ENCODE data around the gene TMED9.
"Not testable (repeated sequence)": the region's sequence is repeated elsewhere in the genome, so short reads cannot be mapped to it uniquely, and the experiment has no call there.

The TMED9 gene

DNA sequence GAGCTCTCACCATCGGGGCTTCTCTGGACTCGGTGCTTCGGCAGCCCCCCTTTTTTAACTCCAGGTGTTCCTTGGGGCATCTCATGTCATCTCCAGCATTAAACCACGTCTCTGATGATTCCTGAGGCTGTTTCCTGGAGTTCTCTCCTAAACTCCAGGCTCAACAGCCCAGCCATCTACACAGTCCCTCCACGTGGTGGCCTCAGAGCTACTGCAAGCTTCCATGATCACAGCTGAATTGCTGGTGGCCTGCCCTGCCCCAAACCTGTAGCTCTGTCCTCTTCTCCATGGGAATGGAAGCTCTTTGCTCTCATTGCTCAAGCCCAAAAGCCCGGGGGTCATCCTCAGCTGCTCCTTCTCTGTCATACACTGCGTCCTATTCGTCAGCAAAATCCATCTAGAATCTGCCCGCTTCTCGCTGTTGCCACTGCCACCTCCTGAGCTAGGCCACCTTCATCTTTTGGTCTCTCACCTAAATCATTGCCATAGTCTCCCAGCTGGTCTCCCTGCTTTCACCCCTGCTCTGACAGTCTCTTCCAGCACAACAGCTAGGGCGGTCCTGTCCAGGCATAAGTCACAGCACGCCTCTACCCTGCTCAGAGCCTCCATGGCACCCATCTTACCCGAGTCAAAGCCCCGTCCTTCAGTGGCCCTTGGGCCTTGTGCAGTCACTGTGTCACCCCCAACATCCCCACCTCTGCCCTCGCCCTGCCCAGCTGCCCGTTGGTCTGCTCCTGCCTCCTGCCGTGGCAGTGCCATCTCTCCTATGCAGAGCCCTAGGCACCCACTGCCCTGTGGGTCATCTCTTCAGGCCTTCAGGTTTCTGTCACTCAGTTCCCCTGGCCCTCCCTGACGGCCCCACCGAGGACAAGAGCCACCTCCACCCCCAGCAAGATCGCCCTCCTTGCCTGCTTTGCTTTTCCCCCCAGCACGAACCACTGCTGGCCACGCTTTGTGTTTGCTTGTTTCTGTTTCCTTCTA, 14.4 kb downstream of the TMED9 start:
- Mint-ChIP-seq H3K27ac (peak overlapping the region; percentile 5), H3K9me3 (no peaks in the 10 kb centered on the region), H3K4me1 (ENCODE audit: low read depth) (peaks cover 21% of the 10 kb centered on the region), H3K4me3 (no peak overlapping the region), H3K27me3 (no peaks in the 10 kb centered on the region), H3K36me3 (ENCODE audit: low read depth) (peaks cover 65% of the 10 kb centered on the region)
- no peak for DNase-seq

DNA sequence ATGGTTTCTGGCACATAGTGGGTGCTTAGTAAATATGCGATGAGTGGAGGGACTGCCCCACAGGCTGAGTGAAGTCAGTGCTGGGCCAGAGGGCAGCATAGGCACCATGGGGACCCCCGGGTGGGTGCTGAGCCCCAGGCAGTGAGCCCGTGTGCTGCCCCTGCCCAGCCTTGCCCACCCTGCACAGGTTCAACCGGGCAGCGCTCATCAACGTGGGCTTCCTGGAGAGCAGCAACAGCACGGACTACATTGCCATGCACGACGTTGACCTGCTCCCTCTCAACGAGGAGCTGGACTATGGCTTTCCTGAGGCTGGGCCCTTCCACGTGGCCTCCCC, 15.1 kb downstream of the TMED9 start:
- DNase-seq, result no peak
- Mint-ChIP-seq H3K9me3 (no peaks in the 10 kb centered on the region), H3K4me3 (no peak overlapping the region), H3K4me1 (ENCODE audit: low read depth) (peaks cover 16% of the 10 kb centered on the region), H3K27ac (peak overlapping the region; percentile 26), H3K27me3 (no peaks in the 10 kb centered on the region), H3K36me3 (ENCODE audit: low read depth) (peaks cover 70% of the 10 kb centered on the region)

DNA sequence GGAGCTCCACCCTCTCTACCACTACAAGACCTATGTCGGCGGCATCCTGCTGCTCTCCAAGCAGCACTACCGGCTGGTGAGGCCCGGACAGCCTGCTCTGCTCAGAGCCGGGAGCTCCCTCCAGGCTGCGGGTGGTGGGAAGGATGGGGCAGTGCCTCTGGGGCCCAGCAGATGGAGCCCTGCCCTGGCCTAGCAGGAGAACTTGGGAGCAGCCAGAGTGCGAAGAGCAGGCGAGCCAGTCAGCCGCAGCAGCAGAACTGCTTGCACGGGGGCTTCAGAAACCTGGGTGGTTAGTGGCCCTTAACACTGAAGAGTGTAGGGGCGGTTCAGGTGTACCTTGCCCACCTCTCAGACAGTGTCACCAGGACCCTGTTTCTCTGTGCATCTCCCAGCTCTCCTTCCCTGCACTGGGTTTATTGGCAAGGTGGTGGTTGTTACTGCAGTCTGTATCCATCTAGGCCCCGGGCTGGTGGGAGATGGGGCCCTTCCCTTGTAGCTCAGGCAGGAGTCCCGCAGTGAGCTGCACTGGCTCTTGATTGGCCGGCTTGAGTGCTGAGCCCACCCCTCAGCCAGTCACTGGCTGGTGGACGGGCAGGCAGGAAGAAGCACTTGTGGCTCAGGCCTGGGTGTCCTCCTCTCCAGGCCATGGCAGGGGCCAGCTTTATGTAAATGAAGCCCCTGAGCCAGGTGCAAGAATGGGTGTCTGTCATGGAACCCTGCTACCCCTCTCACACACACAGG, 15.6 kb downstream of the TMED9 start:
- H3K9me3 Mint-ChIP-seq, result no peaks in the 10 kb centered on the region
- peak overlapping the region; percentile 26 for H3K27ac Mint-ChIP-seq
- no peak overlapping the region for H3K4me3 Mint-ChIP-seq
- peak; percentile 79 for DNase-seq
- peaks cover 73% of the 10 kb centered on the region for H3K36me3 Mint-ChIP-seq (ENCODE audit: low read depth)
- peaks cover 14% of the 10 kb centered on the region for H3K4me1 Mint-ChIP-seq (ENCODE audit: low read depth)
- no peaks in the 10 kb centered on the region for H3K27me3 Mint-ChIP-seq

DNA sequence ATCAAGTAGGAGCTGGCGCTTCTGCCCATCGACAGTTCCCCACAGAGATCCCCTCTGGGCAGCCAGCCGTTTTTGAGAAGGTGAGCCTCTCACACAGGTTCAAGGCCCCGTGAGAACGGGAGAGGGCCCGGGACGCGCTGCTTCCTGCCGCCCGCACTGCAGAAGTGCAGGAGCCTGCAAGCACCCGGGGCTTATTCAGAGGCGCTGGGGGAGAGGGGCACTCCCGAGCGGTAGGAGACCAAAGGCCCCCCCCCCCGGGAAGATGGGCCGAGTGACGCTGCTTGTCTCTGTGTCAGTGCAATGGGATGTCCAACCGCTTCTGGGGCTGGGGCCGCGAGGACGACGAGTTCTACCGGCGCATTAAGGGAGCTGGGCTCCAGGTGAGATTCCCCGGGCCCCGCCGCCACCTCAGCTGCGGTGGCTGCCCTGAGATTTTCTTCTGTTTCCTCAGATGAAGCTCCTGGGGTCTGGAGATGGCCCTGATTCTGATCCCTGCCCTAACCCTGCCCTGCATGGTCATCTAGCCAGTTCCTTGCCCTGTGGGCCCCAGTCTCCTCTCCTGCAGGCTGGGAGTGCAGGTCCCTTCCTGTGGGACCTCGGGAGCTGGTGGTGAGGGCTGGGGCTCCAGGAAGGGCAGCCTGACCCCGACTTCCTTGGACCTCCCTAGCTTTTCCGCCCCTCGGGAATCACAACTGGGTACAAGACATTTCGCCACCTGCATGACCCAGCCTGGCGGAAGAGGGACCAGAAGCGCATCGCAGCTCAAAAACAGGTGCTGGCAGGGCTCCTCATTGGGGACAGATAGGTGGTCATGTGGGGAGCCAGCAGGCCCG, 16.5 kb downstream of the TMED9 start:
- Mint-ChIP-seq H3K27me3 (no peaks in the 10 kb centered on the region), H3K4me1 (ENCODE audit: low read depth) (peaks cover 14% of the 10 kb centered on the region), H3K9me3 (no peaks in the 10 kb centered on the region), H3K36me3 (ENCODE audit: low read depth) (peaks cover 73% of the 10 kb centered on the region), H3K27ac (peak overlapping the region; percentile 29), H3K4me3 (no peak overlapping the region)
- no peak for DNase-seq

DNA sequence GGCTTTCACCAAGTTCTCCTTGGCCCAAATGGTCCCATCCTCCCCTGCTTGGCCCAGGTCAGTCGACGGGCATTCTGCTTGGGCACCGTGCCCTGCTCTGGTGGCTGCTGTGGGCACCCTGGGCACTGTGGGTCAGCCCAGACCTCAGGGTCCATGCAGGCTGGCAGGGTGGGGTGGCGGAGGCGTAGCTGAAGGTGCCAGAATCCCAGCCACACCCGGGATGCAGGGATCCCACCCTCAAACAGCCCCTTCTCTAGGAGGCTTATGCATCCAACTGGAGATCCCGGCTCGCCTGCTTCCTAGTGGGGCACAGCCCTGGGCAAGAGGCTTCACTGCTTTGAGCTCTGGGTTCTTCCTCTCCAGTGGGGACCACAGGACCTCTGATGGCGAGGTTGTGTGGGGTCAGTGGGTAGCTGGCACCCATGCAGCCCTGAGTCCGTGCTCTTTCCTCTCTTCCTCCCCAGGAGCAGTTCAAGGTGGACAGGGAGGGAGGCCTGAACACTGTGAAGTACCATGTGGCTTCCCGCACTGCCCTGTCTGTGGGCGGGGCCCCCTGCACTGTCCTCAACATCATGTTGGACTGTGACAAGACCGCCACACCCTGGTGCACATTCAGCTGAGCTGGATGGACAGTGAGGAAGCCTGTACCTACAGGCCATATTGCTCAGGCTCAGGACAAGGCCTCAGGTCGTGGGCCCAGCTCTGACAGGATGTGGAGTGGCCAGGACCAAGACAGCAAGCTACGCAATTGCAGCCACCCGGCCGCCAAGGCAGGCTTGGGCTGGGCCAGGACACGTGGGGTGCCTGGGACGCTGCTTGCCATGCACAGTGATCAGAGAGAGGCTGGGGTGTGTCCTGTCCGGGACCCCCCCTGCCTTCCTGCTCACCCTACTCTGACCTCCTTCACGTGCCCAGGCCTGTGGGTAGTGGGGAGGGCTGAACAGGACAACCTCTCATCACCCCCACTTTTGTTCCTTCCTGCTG, 17.4 kb downstream of the TMED9 start:
- peaks cover 14% of the 10 kb centered on the region for H3K4me1 Mint-ChIP-seq (ENCODE audit: low read depth)
- no peaks in the 10 kb centered on the region for H3K27me3 Mint-ChIP-seq
- no peak for DNase-seq
- H3K4me3 Mint-ChIP-seq, result no peak overlapping the region
- H3K27ac Mint-ChIP-seq, result no peak overlapping the region
- peaks cover 69% of the 10 kb centered on the region for H3K36me3 Mint-ChIP-seq (ENCODE audit: low read depth)
- H3K9me3 Mint-ChIP-seq, result no peaks in the 10 kb centered on the region

DNA sequence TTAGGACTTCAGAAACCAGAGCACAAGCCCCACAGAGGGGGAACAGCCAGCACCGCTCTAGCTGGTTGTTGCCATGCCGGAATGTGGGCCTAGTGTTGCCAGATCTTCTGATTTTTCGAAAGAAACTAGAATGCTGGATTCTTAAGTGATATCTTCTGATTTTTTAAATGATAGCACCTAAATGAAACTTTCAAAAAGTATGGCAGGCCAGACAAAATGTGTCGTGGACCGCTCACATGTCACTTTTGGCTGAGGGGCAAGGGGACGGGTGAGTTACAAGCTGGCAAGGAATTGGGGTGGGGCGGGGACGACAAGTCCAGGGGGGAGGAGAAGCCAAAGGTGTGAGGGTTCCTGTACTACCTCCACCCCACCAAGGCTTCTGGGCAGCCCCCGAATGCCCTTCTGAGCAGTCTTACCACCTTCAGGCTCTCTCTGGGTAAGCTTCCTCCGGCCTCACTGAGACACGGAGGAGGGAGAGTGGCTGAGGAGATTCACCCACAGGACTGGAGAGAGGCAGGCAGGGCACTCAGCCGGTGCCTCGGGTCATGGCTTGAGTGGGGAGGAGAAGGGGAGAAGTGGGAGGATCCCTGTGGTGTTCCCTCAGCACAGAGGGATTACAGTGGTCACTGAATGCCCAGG, 18.2 kb downstream of the TMED9 start:
- no peaks in the 10 kb centered on the region for H3K27me3 Mint-ChIP-seq
- H3K9me3 Mint-ChIP-seq, result no peaks in the 10 kb centered on the region
- H3K4me1 Mint-ChIP-seq (ENCODE audit: low read depth), result peaks cover 14% of the 10 kb centered on the region
- DNase-seq, result no peak
- H3K27ac Mint-ChIP-seq, result peak overlapping the region; percentile 45
- no peak overlapping the region for H3K4me3 Mint-ChIP-seq
- H3K36me3 Mint-ChIP-seq (ENCODE audit: low read depth), result peaks cover 64% of the 10 kb centered on the region

DNA sequence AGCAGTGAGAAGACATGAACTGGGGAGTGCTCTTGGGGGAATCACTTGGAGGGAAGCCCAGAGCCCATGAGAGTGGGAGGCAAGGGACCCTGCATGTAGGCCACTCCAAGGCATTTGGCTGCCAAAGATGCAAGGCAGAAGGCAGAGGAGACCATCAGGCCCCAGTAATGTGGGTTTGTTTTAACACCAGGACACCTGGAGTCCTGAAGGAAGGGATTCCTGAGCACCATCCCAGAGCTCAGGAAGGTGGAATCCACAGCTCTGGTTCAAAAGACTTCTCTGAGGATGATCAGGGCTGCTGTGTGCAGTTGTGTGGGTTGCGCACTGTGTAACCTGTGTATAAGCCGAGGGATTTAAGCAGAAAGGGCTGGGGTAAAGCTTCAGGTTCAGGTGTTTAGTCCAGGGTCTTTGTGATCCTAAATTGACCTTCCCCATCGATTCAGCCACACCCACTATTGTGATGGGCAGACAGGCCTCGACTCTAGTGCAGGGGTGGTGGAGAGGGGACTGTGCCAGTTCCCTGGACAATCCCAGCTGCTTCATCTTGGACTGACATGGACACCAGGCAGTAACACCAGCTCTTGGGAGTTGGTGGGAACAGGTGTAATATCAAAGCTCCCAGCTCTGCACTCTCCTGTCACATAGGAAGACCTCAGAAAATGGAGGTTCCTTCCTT, 18.9 kb downstream of the TMED9 start:
- no peak overlapping the region for H3K4me3 Mint-ChIP-seq
- H3K4me1 Mint-ChIP-seq (ENCODE audit: low read depth), result peaks cover 14% of the 10 kb centered on the region
- no peak for DNase-seq
- peak overlapping the region; percentile 45 for H3K27ac Mint-ChIP-seq
- no peaks in the 10 kb centered on the region for H3K27me3 Mint-ChIP-seq
- H3K9me3 Mint-ChIP-seq, result no peaks in the 10 kb centered on the region
- H3K36me3 Mint-ChIP-seq (ENCODE audit: low read depth), result peaks cover 58% of the 10 kb centered on the region

DNA sequence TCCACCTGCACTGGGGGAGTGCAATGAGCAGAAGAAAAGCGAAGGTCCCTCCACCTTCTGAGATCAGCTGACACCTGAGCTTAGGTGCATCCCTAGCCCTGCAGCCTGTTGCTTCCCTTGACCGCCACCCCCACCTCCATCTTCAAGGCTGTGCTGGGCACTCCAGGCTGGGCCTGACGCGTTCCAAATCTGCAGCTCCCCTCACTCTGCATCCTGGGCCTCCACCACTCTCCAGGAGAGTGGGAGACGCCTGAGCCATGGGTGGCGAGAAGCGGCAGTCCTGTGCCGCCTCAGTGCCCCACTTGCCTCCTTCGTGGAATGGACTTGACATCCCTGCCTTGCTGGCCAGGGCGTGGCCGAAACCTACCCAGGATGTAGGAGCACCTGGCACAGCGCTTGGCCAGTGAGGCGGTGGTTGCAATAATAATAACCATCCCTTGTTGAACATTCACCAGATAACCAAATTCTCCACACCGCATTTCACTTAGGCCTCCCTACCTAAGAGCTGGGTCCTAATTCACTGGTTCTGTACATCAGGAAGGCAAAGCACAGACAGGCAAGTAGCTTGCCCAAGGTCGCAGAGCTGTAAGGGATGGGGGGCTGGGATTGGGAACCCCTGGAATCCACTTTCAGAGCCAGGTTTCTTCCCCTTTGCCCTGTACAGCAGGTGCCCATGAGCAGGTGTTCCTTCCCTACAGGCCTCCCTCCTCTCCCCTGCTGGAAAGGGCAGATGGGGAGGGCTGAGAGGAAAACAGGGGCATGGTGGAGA, 19.6 kb downstream of the TMED9 start:
- Mint-ChIP-seq H3K27me3 (no peaks in the 10 kb centered on the region), H3K27ac (peak overlapping the region; percentile 81)
- no peak for DNase-seq

DNA sequence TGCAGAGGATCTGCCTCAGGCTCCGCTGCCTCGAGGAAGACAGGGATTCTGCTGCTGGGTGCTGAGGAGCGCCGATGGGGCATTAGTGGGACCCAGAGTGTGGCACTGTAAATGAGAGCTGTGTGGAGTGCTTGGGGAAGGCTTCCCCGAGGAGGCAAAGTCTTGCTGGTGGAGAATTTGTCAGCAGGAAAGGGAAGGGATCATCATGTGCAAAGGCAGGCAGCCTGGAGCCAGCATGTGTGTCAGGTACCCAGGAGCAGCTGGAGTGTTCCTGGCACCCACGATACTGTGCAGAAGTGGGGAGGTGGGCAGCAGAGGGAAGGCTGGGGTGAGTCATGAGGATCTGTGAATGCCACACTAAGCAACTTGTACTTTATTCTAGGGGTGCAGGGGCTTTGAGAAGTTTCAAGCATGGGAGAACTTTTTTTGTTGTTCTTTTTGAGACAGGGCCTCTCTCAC, 20.2 kb downstream of the TMED9 start:
- H3K27ac Mint-ChIP-seq, result peak overlapping the region; percentile 81
- H3K27me3 Mint-ChIP-seq, result no peaks in the 10 kb centered on the region
- H3K36me3 Mint-ChIP-seq (ENCODE audit: low read depth), result peaks cover 58% of the 10 kb centered on the region
- no peak for DNase-seq
- peaks cover 5% of the 10 kb centered on the region for H3K4me1 Mint-ChIP-seq (ENCODE audit: low read depth)
- no peaks in the 10 kb centered on the region for H3K9me3 Mint-ChIP-seq
- no peak overlapping the region for H3K4me3 Mint-ChIP-seq

More for the DNA sequence above, 19.6 kb downstream of the TMED9 start:
- Mint-ChIP-seq H3K36me3 (ENCODE audit: low read depth) (peaks cover 56% of the 10 kb centered on the region), H3K4me1 (ENCODE audit: low read depth) (peaks cover 10% of the 10 kb centered on the region), H3K4me3 (no peak overlapping the region), H3K9me3 (no peaks in the 10 kb centered on the region)

DNA sequence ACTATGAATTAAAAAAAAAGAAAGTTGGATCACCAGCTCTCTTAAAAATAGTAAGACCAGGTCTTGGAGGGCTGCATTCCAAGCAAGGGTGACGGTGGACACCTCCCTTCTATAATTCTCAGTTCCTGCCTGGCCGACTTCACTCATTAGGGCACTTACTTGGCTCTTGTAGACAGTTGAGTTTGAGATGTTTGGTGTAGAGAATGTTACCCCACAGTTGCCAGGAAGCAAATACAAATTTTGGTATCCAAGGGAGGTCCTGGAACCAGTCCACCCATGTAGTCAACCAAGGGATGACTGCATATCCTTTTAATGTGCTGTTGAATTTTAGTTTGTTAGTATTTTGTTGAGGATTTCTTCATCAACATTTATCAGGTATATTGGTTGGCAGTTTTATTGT, 28.6 kb downstream of the TMED9 start:
- H3K9me3 Mint-ChIP-seq, result no peaks in the 10 kb centered on the region
- no peak overlapping the region for H3K4me3 Mint-ChIP-seq

DNA sequence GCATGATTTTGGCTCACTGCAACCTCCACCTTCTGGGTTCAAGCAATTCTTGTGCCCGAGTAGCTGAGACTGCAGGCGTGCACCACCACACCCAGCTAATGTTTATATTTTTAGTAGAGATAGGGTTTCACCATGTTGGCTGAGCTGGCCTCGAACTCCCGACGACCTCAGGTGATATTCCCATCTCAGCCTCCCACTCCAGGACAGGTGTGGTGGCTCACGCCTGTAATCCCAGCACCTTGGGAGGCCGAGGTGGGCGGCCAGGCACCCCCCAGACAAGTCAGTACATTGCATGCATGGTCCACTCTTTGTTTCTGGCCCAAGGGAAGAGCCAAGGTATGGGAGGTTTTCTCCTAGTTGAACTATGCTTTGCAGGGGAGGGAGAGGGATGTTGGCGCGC, 32.2 kb downstream of the TMED9 start:
- not testable (repeated sequence) for H3K9me3 Mint-ChIP-seq; H3K27me3 Mint-ChIP-seq; DNase-seq; H3K4me3 Mint-ChIP-seq; H3K4me1 Mint-ChIP-seq (ENCODE audit: low read depth); H3K27ac Mint-ChIP-seq
- peaks cover 70% of the 10 kb centered on the region for H3K36me3 Mint-ChIP-seq (ENCODE audit: low read depth)

More for the DNA sequence above, 28.6 kb downstream of the TMED9 start:
- DNase-seq, result no peak
- no peaks in the 10 kb centered on the region for H3K27me3 Mint-ChIP-seq
- peaks cover 84% of the 10 kb centered on the region for H3K36me3 Mint-ChIP-seq (ENCODE audit: low read depth)
- no peak overlapping the region for H3K27ac Mint-ChIP-seq
- no peaks in the 10 kb centered on the region for H3K4me1 Mint-ChIP-seq (ENCODE audit: low read depth)

DNA sequence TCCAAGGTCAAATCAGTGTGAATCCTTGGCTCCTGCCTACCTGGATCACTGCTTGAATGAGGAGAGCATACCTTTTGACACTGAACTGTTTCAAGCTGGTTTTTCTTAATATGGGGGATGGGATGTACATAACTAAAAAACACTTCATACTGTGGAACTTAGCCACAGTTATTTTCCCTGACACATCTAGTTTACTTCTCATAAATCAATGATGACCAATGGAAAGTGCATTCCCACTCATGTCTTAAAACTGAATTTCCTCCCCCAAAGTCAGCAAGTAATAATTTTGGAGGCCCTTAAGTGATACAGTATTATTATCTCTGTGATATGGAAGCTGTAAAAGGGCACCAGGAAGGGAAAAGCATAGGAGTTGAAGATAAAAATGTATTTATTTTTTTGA, 38.2 kb downstream of the TMED9 start:
- H3K36me3 Mint-ChIP-seq (ENCODE audit: low read depth), result peaks cover 25% of the 10 kb centered on the region
- not testable (repeated sequence) for H3K27me3 Mint-ChIP-seq; H3K27ac Mint-ChIP-seq; H3K4me1 Mint-ChIP-seq (ENCODE audit: low read depth); H3K9me3 Mint-ChIP-seq; H3K4me3 Mint-ChIP-seq; DNase-seq
